Astrocyte (in vitro differentiated cells and primary cell): Measurements from ENCODE around the gene METTL23. TPM values are rescaled to one million over a fixed set of nuclear protein-coding genes. Genes with fewer than 3 reads are reported as not detected.

ENCODE experiments used
- DNase-seq: peaks from one replicate; pipeline ENCODE4 v3.0.0-alpha.2; 2010; ENCODE audit warnings: low read depth
- FAIRE-seq: peaks from 2 replicates; lab custom pipeline; 2011; peaks lifted over from hg19 to GRCh38; lab: Jason Lieb, UNC
- H2AFZ ChIP-seq: 2 replicates; pipeline ENCODE4 v1.6.0; 2012; ENCODE audit warnings: low read depth, low read length, inconsistent platforms
- H3K27ac ChIP-seq: 2 replicates; pipeline ENCODE4 v1.5.1; 2011; ENCODE audit warnings: low read depth, low read length, inconsistent platforms
- H3K27me3 ChIP-seq: 2 replicates; pipeline ENCODE4 v1.6.0; 2011; ENCODE audit warnings: low read length, inconsistent platforms; ENCODE audit not compliant: insufficient read depth
- H3K36me3 ChIP-seq: 2 replicates; pipeline ENCODE4 v1.5.1; 2011; ENCODE audit warnings: low read length, inconsistent platforms; ENCODE audit not compliant: insufficient read depth
- H3K4me1 ChIP-seq: 2 replicates; pipeline ENCODE4 v1.5.1; 2011; ENCODE audit warnings: low read length, inconsistent platforms; ENCODE audit not compliant: insufficient read depth
- H3K4me2 ChIP-seq: 2 replicates; pipeline ENCODE4 v1.6.0; 2012; ENCODE audit warnings: low read length, inconsistent platforms
- H3K4me3 ChIP-seq: 2 replicates; pipeline ENCODE4 v1.5.1; 2011; ENCODE audit warnings: low read depth, mild to moderate bottlenecking, low read length, inconsistent platforms; ENCODE audit not compliant: insufficient read depth
- H3K79me2 ChIP-seq: 2 replicates; pipeline ENCODE4 v1.6.0; 2012; ENCODE audit warnings: mild to moderate bottlenecking, low read length, inconsistent platforms; ENCODE audit not compliant: insufficient read depth
- H3K9ac ChIP-seq: 2 replicates; pipeline ENCODE4 v1.6.0; 2012; ENCODE audit warnings: mild to moderate bottlenecking, low read length, inconsistent platforms
- H3K9me3 ChIP-seq: 2 replicates; pipeline ENCODE4 v1.5.1; 2012; ENCODE audit warnings: low read depth, mild to moderate bottlenecking, low read length, inconsistent platforms; ENCODE audit not compliant: insufficient read depth
- H4K20me1 ChIP-seq: 2 replicates; pipeline ENCODE4 v1.6.0; 2012; ENCODE audit warnings: low read length, inconsistent platforms; ENCODE audit not compliant: insufficient read depth
- H3K27ac Mint-ChIP-seq: one replicate; pipeline ENCODE4 v1.8.0; 2021; ENCODE audit warnings: mild to moderate bottlenecking, mixed read lengths; ENCODE audit not compliant: unreplicated experiment
- H3K27me3 Mint-ChIP-seq: one replicate; pipeline ENCODE4 v1.8.0; 2021; ENCODE audit warnings: low read depth, mixed read lengths; ENCODE audit not compliant: unreplicated experiment
- H3K36me3 Mint-ChIP-seq: one replicate; pipeline ENCODE4 v1.8.0; 2021; ENCODE audit warnings: low read depth, mixed read lengths; ENCODE audit not compliant: unreplicated experiment
- H3K4me1 Mint-ChIP-seq: one replicate; pipeline ENCODE4 v1.8.0; 2021; ENCODE audit warnings: low read depth, mixed read lengths; ENCODE audit not compliant: unreplicated experiment
- H3K4me3 Mint-ChIP-seq: one replicate; pipeline ENCODE4 v1.8.0; 2021; ENCODE audit warnings: mild to moderate bottlenecking, moderate library complexity, mixed read lengths; ENCODE audit not compliant: unreplicated experiment
- H3K9me3 Mint-ChIP-seq: one replicate; pipeline ENCODE4 v1.8.0; 2021; ENCODE audit warnings: mild to moderate bottlenecking, mixed read lengths; ENCODE audit not compliant: unreplicated experiment
- EZH2 ChIP-seq: IDR thresholded peaks from 2 replicates; pipeline ENCODE4 v1.6.1; 2012; ENCODE audit warnings: mild to moderate bottlenecking, low read length, inconsistent platforms; ENCODE audit not compliant: insufficient read depth
- total RNA-seq: library from RNA; stranded (reverse); gene quantifications from 2 replicates; pipeline ENCODE4 v1.2.1, GENCODE V29; 2021
- TF ChIP-seq, protein P1 (sequence below): IDR thresholded peaks from 2 replicates; pipeline ENCODE4 v1.5.1; 2011; ENCODE audit warnings: low read depth, mild to moderate bottlenecking, inconsistent platforms, low read length, moderate library complexity; ENCODE audit not compliant: insufficient read depth

Gene METTL23
- total RNA-seq, 1 donor from 2014 or later: 24.3 TPM

- peaks cover 56% of the 10 kb centered on the region for H3K79me2 ChIP-seq
- no peaks in the 10 kb centered on the region for H3K9me3 Mint-ChIP-seq
- H3K27me3 ChIP-seq: no peaks in the 10 kb centered on the region
- FAIRE-seq: no peak
- H3K4me2 ChIP-seq: no peak overlapping the region
- H3K4me3 Mint-ChIP-seq: no peak overlapping the region
- H3K36me3 ChIP-seq: peaks cover 58% of the 10 kb centered on the region
- H3K4me1 ChIP-seq: peaks cover 28% of the 10 kb centered on the region
- no peak overlapping the region for H3K9ac ChIP-seq
- DNase-seq: no peak
- H3K36me3 Mint-ChIP-seq: peaks cover 20% of the 10 kb centered on the region
- peaks cover 23% of the 10 kb centered on the region for H3K4me1 Mint-ChIP-seq
- H3K4me3 ChIP-seq: no peak overlapping the region
- no peaks in the 10 kb centered on the region for H3K27me3 Mint-ChIP-seq
- H4K20me1 ChIP-seq: peaks cover 71% of the 10 kb centered on the region
- TF ChIP-seq, protein P1, sequence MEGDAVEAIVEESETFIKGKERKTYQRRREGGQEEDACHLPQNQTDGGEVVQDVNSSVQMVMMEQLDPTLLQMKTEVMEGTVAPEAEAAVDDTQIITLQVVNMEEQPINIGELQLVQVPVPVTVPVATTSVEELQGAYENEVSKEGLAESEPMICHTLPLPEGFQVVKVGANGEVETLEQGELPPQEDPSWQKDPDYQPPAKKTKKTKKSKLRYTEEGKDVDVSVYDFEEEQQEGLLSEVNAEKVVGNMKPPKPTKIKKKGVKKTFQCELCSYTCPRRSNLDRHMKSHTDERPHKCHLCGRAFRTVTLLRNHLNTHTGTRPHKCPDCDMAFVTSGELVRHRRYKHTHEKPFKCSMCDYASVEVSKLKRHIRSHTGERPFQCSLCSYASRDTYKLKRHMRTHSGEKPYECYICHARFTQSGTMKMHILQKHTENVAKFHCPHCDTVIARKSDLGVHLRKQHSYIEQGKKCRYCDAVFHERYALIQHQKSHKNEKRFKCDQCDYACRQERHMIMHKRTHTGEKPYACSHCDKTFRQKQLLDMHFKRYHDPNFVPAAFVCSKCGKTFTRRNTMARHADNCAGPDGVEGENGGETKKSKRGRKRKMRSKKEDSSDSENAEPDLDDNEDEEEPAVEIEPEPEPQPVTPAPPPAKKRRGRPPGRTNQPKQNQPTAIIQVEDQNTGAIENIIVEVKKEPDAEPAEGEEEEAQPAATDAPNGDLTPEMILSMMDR: no peak
- no peak for TF ChIP-seq EZH2
- H2AFZ ChIP-seq: no peak overlapping the region
- peak overlapping the region; percentile 34 for H3K27ac Mint-ChIP-seq
- H3K9me3 ChIP-seq: no peaks in the 10 kb centered on the region
- H3K27ac ChIP-seq: no peak overlapping the region
Observed at GRCh38 chr17:76718516-76718915, 8.1 kb upstream of the METTL23 start.

DNA sequence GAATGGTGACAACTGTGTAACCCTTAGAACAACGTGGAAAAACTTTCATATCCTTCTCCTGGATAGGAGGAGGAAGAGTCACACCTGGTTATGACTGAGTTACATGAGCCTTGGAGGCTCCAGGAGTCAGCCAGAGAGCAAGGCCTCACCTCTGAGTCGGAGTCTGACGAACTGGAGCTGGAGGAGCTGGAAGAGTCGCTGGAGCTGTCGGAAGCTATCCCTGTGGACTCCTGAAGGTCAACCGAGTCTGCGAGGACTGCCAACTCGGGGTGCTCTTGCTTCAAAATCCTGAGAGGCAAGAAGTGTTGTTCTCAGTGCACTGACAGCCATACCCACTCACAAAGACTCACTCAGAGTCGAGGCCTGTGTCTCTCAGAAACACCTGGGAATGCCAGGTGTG lies 6.4 kb upstream of the METTL23 start:
- TF ChIP-seq EZH2: no peak
- TF ChIP-seq, protein P1: no peak
- H3K4me1 Mint-ChIP-seq: peaks cover 20% of the 10 kb centered on the region
- FAIRE-seq (no peak), DNase-seq (no peak)
- Histone ChIP-seq H3K9me3 (no peaks in the 10 kb centered on the region), H3K36me3 (peaks cover 60% of the 10 kb centered on the region), H3K27me3 (no peaks in the 10 kb centered on the region), H3K4me3 (no peak overlapping the region), H3K4me1 (peaks cover 29% of the 10 kb centered on the region), H3K9ac (no peak overlapping the region), H2AFZ (no peak overlapping the region), H3K27ac (no peak overlapping the region), H4K20me1 (peaks cover 70% of the 10 kb centered on the region), H3K4me2 (no peak overlapping the region), H3K79me2 (peaks cover 59% of the 10 kb centered on the region)
- peaks cover 22% of the 10 kb centered on the region for H3K36me3 Mint-ChIP-seq
- H3K9me3 Mint-ChIP-seq: no peaks in the 10 kb centered on the region
- H3K27me3 Mint-ChIP-seq: no peaks in the 10 kb centered on the region
- H3K4me3 Mint-ChIP-seq: no peak overlapping the region
- no peak overlapping the region for H3K27ac Mint-ChIP-seq

DNA sequence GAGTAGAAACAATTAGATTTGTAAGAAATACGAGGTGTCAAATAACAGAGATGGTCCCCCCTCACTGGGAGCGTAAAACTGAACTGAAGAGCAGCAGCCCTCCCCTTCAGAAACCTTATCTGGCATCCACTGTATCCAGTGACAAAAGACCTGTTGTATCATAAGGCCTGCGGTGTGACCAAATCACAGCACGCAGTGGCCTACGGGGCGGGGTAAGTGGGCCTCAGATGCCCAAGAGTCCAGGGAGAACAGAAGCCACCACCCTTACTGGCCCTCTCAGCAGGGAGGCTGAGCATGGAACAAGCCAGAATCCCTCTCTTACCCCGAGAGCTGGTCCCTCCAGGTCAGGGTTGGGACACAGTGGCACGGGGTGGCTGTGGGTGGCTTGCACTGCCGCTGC lies 5.7 kb upstream of the METTL23 start:
- H3K4me1 Mint-ChIP-seq: peaks cover 15% of the 10 kb centered on the region

More for the DNA sequence above, 5.7 kb upstream of the METTL23 start:
- H3K36me3 ChIP-seq: peaks cover 60% of the 10 kb centered on the region
- peaks cover 62% of the 10 kb centered on the region for H3K79me2 ChIP-seq
- no peak overlapping the region for H2AFZ ChIP-seq
- FAIRE-seq (no peak), DNase-seq (no peak)
- TF ChIP-seq, protein P1: no peak
- TF ChIP-seq EZH2: no peak
- H3K4me3 ChIP-seq: no peak overlapping the region
- Mint-ChIP-seq H3K27me3 (no peaks in the 10 kb centered on the region), H3K9me3 (no peaks in the 10 kb centered on the region), H3K27ac (no peak overlapping the region), H3K36me3 (peaks cover 20% of the 10 kb centered on the region), H3K4me3 (no peak overlapping the region)
- peaks cover 69% of the 10 kb centered on the region for H4K20me1 ChIP-seq
- no peaks in the 10 kb centered on the region for H3K9me3 ChIP-seq
- peaks cover 27% of the 10 kb centered on the region for H3K4me1 ChIP-seq
- no peaks in the 10 kb centered on the region for H3K27me3 ChIP-seq
- H3K27ac ChIP-seq: no peak overlapping the region
- no peak overlapping the region for H3K4me2 ChIP-seq
- H3K9ac ChIP-seq: no peak overlapping the region
